Caco-2 (cell line): ENCODE results near the gene NGF. TPM values are rescaled to one million over a fixed set of nuclear protein-coding genes. Genes with fewer than 3 reads are reported as not detected.

Source experiments
- BruUV-seq: library from RNA; stranded (reverse); fragments of 400-500 nt; replicated peaks from 2 replicates; lab custom pipeline; 2021; lab: Mats Ljungman, UMichigan
- CTCF ChIA-PET: fragments of 300-600 bp; sonication (Branson Sonifier 250); formaldehyde crosslinking; loops from one replicate; lab custom pipeline; 2022; ENCODE audit warnings: antibody characterized with exemption; lab: Charles Lee
- POLR2A ChIA-PET: fragments of 300-600 bp; sonication (Branson Sonifier 250); formaldehyde crosslinking; loops from one replicate; lab custom pipeline; 2022; ENCODE audit warnings: antibody characterized with exemption; lab: Charles Lee
- DNase-seq, 2 experiments: peaks; one replicate each; pipeline versions ENCODE4 v3.0.0 to v3.0.0-alpha.2; 2020 to 2022
- H3K27me3 ChIP-seq: replicated peaks from 2 replicates; pipeline ENCODE4 v1.6.0; 2011; ENCODE audit warnings: low read length; ENCODE audit not compliant: control insufficient read depth, insufficient read depth
- H3K36me3 ChIP-seq: 2 replicates; pipeline ENCODE4 v1.5.1; 2011; ENCODE audit warnings: low read length; ENCODE audit not compliant: control insufficient read depth, insufficient read depth
- H3K4me1 ChIP-seq: fragments of 250-450 bp; sonication (Bioruptor Pico); 2 replicates; pipeline ENCODE4 v1.5.1; 2020; ENCODE audit warnings: mild to moderate bottlenecking
- H3K4me3 ChIP-seq: 2 replicates; pipeline ENCODE4 v1.5.1; 2011; ENCODE audit warnings: low read depth, mild to moderate bottlenecking, control low read depth, low read length
- H3K9me3 ChIP-seq: fragments of 250-450 bp; sonication (Bioruptor Pico); 2 replicates; pipeline ENCODE4 v1.5.1; 2020; ENCODE audit warnings: mild to moderate bottlenecking, moderate library complexity
- H3K27ac Mint-ChIP-seq: one replicate; pipeline ENCODE4 v1.8.0; 2022; ENCODE audit warnings: mixed read lengths; ENCODE audit not compliant: unreplicated experiment
- H3K27me3 Mint-ChIP-seq: one replicate; pipeline ENCODE4 v1.8.0; 2022; ENCODE audit warnings: mixed read lengths; ENCODE audit not compliant: insufficient read depth, unreplicated experiment
- H3K36me3 Mint-ChIP-seq: one replicate; pipeline ENCODE4 v1.8.0; 2022; ENCODE audit warnings: mild to moderate bottlenecking, mixed read lengths; ENCODE audit not compliant: insufficient read depth, unreplicated experiment
- H3K4me1 Mint-ChIP-seq: one replicate; pipeline ENCODE4 v1.8.0; 2022; ENCODE audit warnings: low read depth, mixed read lengths; ENCODE audit not compliant: unreplicated experiment
- H3K4me3 Mint-ChIP-seq: one replicate; pipeline ENCODE4 v1.8.0; 2022; ENCODE audit warnings: mild to moderate bottlenecking, moderate library complexity, mixed read lengths; ENCODE audit not compliant: unreplicated experiment
- H3K9me3 Mint-ChIP-seq: one replicate; pipeline ENCODE4 v1.8.0; 2022; ENCODE audit warnings: mixed read lengths; ENCODE audit not compliant: unreplicated experiment
- CTCF ChIP-seq, 2 experiments: fragments of 200-600 bp in 1 of 2; IDR thresholded peaks; 1 replicate in 1 of 2; 2 replicates in 1 of 2; pipeline versions ENCODE4 v1.5.1 to v1.8.0; 2011 to 2022; ENCODE audit warnings: antibody characterized with exemption in 1 of 2, control low read depth in 1 of 2, inconsistent platforms in 1 of 2, low read depth in 1 of 2, low read length in 1 of 2, mild to moderate bottlenecking in 1 of 2, moderate library complexity in 1 of 2; ENCODE audit not compliant: insufficient read depth in 1 of 2, severe bottlenecking in 1 of 2, unreplicated experiment in 1 of 2
- intact Hi-C: fragments of 100-400 bp; cut with micrococcal nuclease; formaldehyde crosslinking; loops from one replicate; pipeline ENCODE4 v1.10.0; 2022; ENCODE audit not compliant: unreplicated experiment
- total RNA-seq: library from RNA; stranded (reverse); gene quantifications from 2 replicates; pipeline ENCODE4 v1.2.3, GENCODE V29; 2022

NGF gene
- total RNA-seq, 1 experiment from 2014 or later = not detected

DNA sequence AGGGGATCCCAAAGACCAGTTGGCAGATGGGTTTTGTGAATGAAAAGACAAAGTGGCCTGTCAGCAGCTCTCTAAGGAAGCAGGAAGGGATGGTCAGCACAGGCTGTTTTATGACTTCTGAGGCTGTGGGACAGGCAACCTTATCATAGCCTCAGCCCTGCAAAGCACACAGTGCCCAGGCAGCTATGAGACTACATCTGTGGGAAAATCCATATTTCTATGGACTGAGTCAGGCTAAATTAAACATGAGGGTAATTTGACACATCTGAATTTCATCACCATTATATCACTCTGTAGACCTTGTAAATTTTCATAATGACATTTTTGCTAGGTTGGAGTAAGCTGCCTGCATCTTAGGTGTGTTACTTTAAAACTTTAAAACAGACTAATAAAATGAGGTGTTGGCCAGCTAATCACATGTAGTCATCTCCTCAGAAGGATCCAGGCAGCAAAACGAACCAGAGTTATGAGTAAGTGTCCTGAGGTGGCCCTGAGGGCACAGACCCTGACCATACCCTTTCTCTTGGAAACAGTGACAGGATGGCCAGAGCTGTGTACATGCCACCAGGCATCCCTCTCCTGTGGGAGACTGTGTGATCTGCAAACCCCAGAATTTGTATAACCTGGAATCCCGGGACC, 14.6 kb downstream of the NGF start:
- Histone ChIP-seq H3K9me3 (no peaks in the 10 kb centered on the region), H3K4me3 (no peak overlapping the region), H3K4me1 (no peaks in the 10 kb centered on the region), H3K36me3 (no peaks in the 10 kb centered on the region), H3K27me3 (no peaks in the 10 kb centered on the region)
- Mint-ChIP-seq H3K4me3 (no peak overlapping the region), H3K36me3 (no peaks in the 10 kb centered on the region), H3K27ac (no peak overlapping the region), H3K4me1 (no peaks in the 10 kb centered on the region), H3K27me3 (peaks cover 3% of the 10 kb centered on the region), H3K9me3 (no peaks in the 10 kb centered on the region)
- no TSS peak for BruUV-seq
- ChIA-PET POLR2A (no interaction called here), CTCF (no interaction called here)
- intact Hi-C loops = no loop called here
- DNase-seq = no peak
- no peak for TF ChIP-seq CTCF (IDR thresholded peaks at IDR 0.05; ENCODE audit: insufficient read depth in 1 of 2, low read depth in 1 of 2, low read length in 1 of 2, severe bottlenecking in 1 of 2, unreplicated experiment in 1 of 2)

DNA sequence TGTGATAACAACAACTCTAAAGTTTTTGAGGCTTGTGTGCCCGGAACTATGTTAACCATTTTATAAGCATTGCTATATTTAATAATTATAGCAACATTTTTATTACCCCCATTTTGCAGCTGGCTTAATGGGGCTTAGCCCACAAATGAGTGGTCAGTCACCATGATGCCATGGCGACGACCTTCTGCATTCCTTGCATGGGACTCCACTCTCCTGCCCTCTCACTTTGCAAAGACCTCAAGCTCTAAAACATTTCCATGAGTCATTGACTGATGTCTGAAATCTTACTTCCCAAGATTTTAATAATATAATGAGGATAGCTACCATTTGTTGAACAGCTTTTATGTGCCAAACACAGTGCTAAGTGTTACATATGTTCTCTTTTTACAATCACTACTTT, 15.4 kb downstream of the NGF start:
- Histone ChIP-seq H3K4me3 (no peak overlapping the region), H3K4me1 (no peaks in the 10 kb centered on the region), H3K27me3 (no peaks in the 10 kb centered on the region), H3K36me3 (no peaks in the 10 kb centered on the region), H3K9me3 (no peaks in the 10 kb centered on the region)
- Mint-ChIP-seq H3K27ac (no peak overlapping the region), H3K4me1 (no peaks in the 10 kb centered on the region), H3K27me3 (peaks cover 3% of the 10 kb centered on the region), H3K36me3 (no peaks in the 10 kb centered on the region), H3K4me3 (no peak overlapping the region), H3K9me3 (no peaks in the 10 kb centered on the region)
- no peak for TF ChIP-seq CTCF (IDR thresholded peaks at IDR 0.05; ENCODE audit: insufficient read depth in 1 of 2, low read depth in 1 of 2, low read length in 1 of 2, severe bottlenecking in 1 of 2, unreplicated experiment in 1 of 2)
- BruUV-seq = no TSS peak
- intact Hi-C loops = no loop called here
- ChIA-PET POLR2A (no interaction called here), CTCF (no interaction called here)
- no peak for DNase-seq

DNA sequence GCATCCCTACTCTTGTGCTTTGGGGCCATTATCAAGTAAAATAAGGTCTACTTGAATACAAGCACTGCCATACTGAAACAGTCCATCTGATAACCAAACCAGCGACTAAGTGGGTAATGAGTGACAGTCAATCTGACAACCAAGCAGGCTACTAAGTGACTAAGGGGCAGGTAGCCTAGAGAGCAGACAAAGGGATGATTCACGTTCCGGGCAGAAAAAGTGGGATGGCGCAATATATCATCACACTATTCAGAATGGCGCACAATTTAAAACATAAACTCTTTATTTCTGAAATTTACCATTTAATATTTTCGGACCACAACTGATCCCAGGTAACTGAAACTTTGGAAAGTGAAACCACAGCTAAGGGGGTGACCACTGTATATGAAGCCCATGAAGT, 17.7 kb downstream of the NGF start:
- Mint-ChIP-seq H3K27me3 (no peaks in the 10 kb centered on the region), H3K4me1 (no peaks in the 10 kb centered on the region), H3K9me3 (no peaks in the 10 kb centered on the region), H3K27ac (no peak overlapping the region), H3K36me3 (no peaks in the 10 kb centered on the region), H3K4me3 (no peak overlapping the region)
- H3K27me3 ChIP-seq = no peaks in the 10 kb centered on the region
- intact Hi-C loops = no loop called here
- no peaks in the 10 kb centered on the region for H3K36me3 ChIP-seq
- ChIA-PET CTCF (no interaction called here), POLR2A (no interaction called here)
- no TSS peak for BruUV-seq
- no peak for DNase-seq
- no peak overlapping the region for H3K4me3 ChIP-seq
- no peak for TF ChIP-seq CTCF (IDR thresholded peaks at IDR 0.05; ENCODE audit: insufficient read depth in 1 of 2, low read depth in 1 of 2, low read length in 1 of 2, severe bottlenecking in 1 of 2, unreplicated experiment in 1 of 2)
- H3K4me1 ChIP-seq = no peaks in the 10 kb centered on the region
- no peaks in the 10 kb centered on the region for H3K9me3 ChIP-seq
